ENCODE results near the gene MTMR4. TPM values are rescaled to one million over a fixed set of nuclear protein-coding genes. Genes with fewer than 3 reads are reported as not detected.

MTMR4 gene
- total and polyA plus RNA-seq, 2 experiments from 2014 or later = 11.1 to 42.2 TPM

GRCh38 chr17:58507123-58507634, 7.3 kb downstream of the MTMR4 start:
- H3K27me3 Mint-ChIP-seq (ENCODE audit: insufficient read depth, low read depth, poor library complexity) = peaks cover 5% of the 10 kb centered on the region
- Histone ChIP-seq H2AFZ (no peak overlapping the region), H3K4me1 (ENCODE audit: insufficient read depth) (no peaks in the 10 kb centered on the region), H3K4me2 (no peak overlapping the region), H3K9me2 (ENCODE audit: insufficient read depth) (no peaks in the 10 kb centered on the region), H3K79me2 (replicated peaks; ENCODE audit: insufficient read depth) (peaks cover 6% of the 10 kb centered on the region), H3K27me3 (ENCODE audit: insufficient read depth) (no peaks in the 10 kb centered on the region), H3K27ac (ENCODE audit: low read depth) (no peak overlapping the region), H4K20me1 (replicated peaks; ENCODE audit: insufficient read depth) (no peaks in the 10 kb centered on the region; the same call in 1 of the 2 replicates), H3K36me3 (ENCODE audit: insufficient read depth) (peaks cover 72% of the 10 kb centered on the region), H3F3A (replicated peaks; ENCODE audit: low read depth) (no peaks in the 10 kb centered on the region), H3K4me3 (no peak overlapping the region)
- DNase-seq (ENCODE audit: low spot score) (no peak), ATAC-seq (no peak)
- H3K9me3 Mint-ChIP-seq = no peaks in the 10 kb centered on the region
- H3K36me3 Mint-ChIP-seq (ENCODE audit: low read depth) = peaks cover 94% of the 10 kb centered on the region
- no peak overlapping the region for H3K4me3 Mint-ChIP-seq
- H3K27ac Mint-ChIP-seq = no peak overlapping the region
- H3K4me1 Mint-ChIP-seq = peaks cover 2% of the 10 kb centered on the region; the same call in 1 of the 3 replicates
- no peak for TF ChIP-seq CREB1 (CRISPR knock-in tag; IDR thresholded peaks at IDR 0.05; ENCODE audit: low read depth)
- TF ChIP-seq NANOG (IDR thresholded peaks at IDR 0.05; ENCODE audit: borderline replicate concordance) = no peak
- TF ChIP-seq REST (IDR thresholded peaks at IDR 0.05; ENCODE audit: unreplicated experiment) = no peak
- no peak for TF ChIP-seq EZH2 (IDR thresholded peaks at IDR 0.05; ENCODE audit: low read depth, unreplicated experiment)

- Histone ChIP-seq H3K9me2 (ENCODE audit: insufficient read depth) (no peaks in the 10 kb centered on the region), H3K27ac (ENCODE audit: low read depth) (no peak overlapping the region), H3K27me3 (ENCODE audit: insufficient read depth) (no peaks in the 10 kb centered on the region), H3K4me2 (no peak overlapping the region), H3K4me1 (ENCODE audit: insufficient read depth) (no peaks in the 10 kb centered on the region), H3F3A (replicated peaks; ENCODE audit: low read depth) (no peaks in the 10 kb centered on the region), H2AFZ (no peak overlapping the region), H4K20me1 (replicated peaks; ENCODE audit: insufficient read depth) (no peaks in the 10 kb centered on the region; the same call in 1 of the 2 replicates), H3K4me3 (no peak overlapping the region), H3K79me2 (replicated peaks; ENCODE audit: insufficient read depth) (peaks cover 3% of the 10 kb centered on the region; the same call in 1 of the 2 replicates), H3K36me3 (ENCODE audit: insufficient read depth) (peaks cover 68% of the 10 kb centered on the region)
- DNase-seq (ENCODE audit: low spot score) (no peak), ATAC-seq (no peak)
- Mint-ChIP-seq H3K4me3 (no peak overlapping the region), H3K9me3 (no peaks in the 10 kb centered on the region), H3K36me3 (ENCODE audit: low read depth) (peaks cover 91% of the 10 kb centered on the region), H3K27ac (no peak overlapping the region), H3K4me1 (no peaks in the 10 kb centered on the region; the same call in 2 of the 3 replicates), H3K27me3 (ENCODE audit: insufficient read depth, low read depth, poor library complexity) (peaks cover 3% of the 10 kb centered on the region)
- no peak for TF ChIP-seq JUNB (IDR thresholded peaks at IDR 0.05; ENCODE audit: unreplicated experiment)
These were observed 7.9 kb downstream of the MTMR4 start for GRCh38 chr17:58506354-58507080.

Data from GM23338 (cell line).